Measurements from ENCODE around the gene USP3. TPM values are rescaled to one million over a fixed set of nuclear protein-coding genes. Genes with fewer than 3 reads are reported as not detected.

Gene USP3
- total and polyA plus RNA-seq, 2 of the 13 experiments (the other 11 are each of a cell fraction or from before 2014, with no cell fraction given), result 14.3 to 61.2 TPM

DNA sequence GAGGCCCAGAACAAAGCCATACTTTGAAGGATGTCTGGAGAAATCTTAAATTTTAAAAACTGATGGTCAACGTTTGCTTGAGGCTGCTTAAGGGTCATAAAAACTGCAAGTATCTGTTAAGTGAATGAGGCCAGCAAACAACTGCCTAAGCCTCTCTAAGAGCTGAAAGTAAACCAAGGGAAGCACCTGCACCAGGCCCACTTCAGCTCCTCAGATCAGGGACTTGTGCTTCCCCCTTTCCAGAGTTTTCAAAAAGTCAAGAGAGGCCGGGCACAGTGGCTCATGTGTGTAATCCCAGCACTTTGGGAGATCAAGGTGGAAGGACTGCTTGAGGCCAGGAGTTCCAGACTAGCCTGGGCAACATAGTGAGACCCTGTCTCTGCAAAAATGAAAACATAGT lies 101.9 kb downstream of the USP3 start:
- POLR2A ChIA-PET, result no interaction called here
- no peak for TF ChIP-seq BCL6 (CRISPR knock-in tag; IDR thresholded peaks at IDR 0.05)
- TF ChIP-seq HOXA3 (CRISPR knock-in tag; IDR thresholded peaks at IDR 0.05), result no peak
- TF ChIP-seq DNMT1 (CRISPR knock-in tag; IDR thresholded peaks at IDR 0.05), result no peak
- TF ChIP-seq ZNF674 (CRISPR knock-in tag; IDR thresholded peaks at IDR 0.05; ENCODE audit: low read depth), result no peak
- no peak for TF ChIP-seq ZNF282 (IDR thresholded peaks at IDR 0.05; ENCODE audit: partially characterized antibody)
- no peak for TF ChIP-seq ZKSCAN1 (IDR thresholded peaks at IDR 0.05; ENCODE audit: low read length)
- TF ChIP-seq ZNF143 (CRISPR knock-in tag; IDR thresholded peaks at IDR 0.05), result no peak
- no peak for TF ChIP-seq HHEX (CRISPR knock-in tag; IDR thresholded peaks at IDR 0.05)
- TF ChIP-seq, protein P1, sequence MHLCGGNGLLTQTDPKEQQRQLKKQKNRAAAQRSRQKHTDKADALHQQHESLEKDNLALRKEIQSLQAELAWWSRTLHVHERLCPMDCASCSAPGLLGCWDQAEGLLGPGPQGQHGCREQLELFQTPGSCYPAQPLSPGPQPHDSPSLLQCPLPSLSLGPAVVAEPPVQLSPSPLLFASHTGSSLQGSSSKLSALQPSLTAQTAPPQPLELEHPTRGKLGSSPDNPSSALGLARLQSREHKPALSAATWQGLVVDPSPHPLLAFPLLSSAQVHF (CRISPR knock-in tag; IDR thresholded peaks at IDR 0.05), result no peak
- TF ChIP-seq, protein P2, sequence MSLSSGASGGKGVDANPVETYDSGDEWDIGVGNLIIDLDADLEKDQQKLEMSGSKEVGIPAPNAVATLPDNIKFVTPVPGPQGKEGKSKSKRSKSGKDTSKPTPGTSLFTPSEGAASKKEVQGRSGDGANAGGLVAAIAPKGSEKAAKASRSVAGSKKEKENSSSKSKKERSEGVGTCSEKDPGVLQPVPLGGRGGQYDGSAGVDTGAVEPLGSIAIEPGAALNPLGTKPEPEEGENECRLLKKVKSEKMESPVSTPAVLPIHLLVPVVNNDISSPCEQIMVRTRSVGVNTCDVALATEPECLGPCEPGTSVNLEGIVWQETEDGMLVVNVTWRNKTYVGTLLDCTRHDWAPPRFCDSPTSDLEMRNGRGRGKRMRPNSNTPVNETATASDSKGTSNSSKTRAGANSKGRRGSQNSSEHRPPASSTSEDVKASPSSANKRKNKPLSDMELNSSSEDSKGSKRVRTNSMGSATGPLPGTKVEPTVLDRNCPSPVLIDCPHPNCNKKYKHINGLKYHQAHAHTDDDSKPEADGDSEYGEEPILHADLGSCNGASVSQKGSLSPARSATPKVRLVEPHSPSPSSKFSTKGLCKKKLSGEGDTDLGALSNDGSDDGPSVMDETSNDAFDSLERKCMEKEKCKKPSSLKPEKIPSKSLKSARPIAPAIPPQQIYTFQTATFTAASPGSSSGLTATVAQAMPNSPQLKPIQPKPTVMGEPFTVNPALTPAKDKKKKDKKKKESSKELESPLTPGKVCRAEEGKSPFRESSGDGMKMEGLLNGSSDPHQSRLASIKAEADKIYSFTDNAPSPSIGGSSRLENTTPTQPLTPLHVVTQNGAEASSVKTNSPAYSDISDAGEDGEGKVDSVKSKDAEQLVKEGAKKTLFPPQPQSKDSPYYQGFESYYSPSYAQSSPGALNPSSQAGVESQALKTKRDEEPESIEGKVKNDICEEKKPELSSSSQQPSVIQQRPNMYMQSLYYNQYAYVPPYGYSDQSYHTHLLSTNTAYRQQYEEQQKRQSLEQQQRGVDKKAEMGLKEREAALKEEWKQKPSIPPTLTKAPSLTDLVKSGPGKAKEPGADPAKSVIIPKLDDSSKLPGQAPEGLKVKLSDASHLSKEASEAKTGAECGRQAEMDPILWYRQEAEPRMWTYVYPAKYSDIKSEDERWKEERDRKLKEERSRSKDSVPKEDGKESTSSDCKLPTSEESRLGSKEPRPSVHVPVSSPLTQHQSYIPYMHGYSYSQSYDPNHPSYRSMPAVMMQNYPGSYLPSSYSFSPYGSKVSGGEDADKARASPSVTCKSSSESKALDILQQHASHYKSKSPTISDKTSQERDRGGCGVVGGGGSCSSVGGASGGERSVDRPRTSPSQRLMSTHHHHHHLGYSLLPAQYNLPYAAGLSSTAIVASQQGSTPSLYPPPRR (CRISPR knock-in tag; IDR thresholded peaks at IDR 0.05; ENCODE audit: borderline replicate concordance), result no peak
- Histone ChIP-seq H3K4me1 (ENCODE audit: insufficient read depth, low read length) (peaks cover 21% of the 10 kb centered on the region), H3K27me3 (ENCODE audit: control insufficient read depth in 1 of 2, insufficient read depth in 2 of 2, low read length in 2 of 2) (no peaks in the 10 kb centered on the region), H3K36me3 (replicated peaks in 1 of 2; ENCODE audit: control insufficient read depth in 1 of 2, insufficient read depth in 2 of 2, low read length in 2 of 2) (peaks cover 2 to 17% of the 10 kb centered on the region in 2 experiments; a peak in 4 of 5 replicates), H3K79me2 (ENCODE audit: insufficient read depth, low read length) (no peaks in the 10 kb centered on the region), H3K4me3 (replicated peaks in 1 of 3; ENCODE audit: insufficient read depth in 1 of 3, low read depth in 2 of 3, low read length in 3 of 3) (no peak overlapping the region), H3K27ac (ENCODE audit: extremely low read length, insufficient read depth, low read length) (no peak overlapping the region), H3K4me2 (ENCODE audit: low read depth, low read length) (no peak overlapping the region), H3K9ac (ENCODE audit: insufficient read depth, low read depth, low read length) (no peak overlapping the region), H2AFZ (ENCODE audit: low read length) (no peak overlapping the region), H4K20me1 (ENCODE audit: insufficient read depth, low read length) (no peaks in the 10 kb centered on the region), H3K9me3 (ENCODE audit: low read length) (no peaks in the 10 kb centered on the region)
- DNase-seq (ENCODE audit: low spot score) (no peak), ATAC-seq (no peak), FAIRE-seq (no peak)
- WGBS (ENCODE audit: low lambda C conversion rate), result 56% methylated on average over 2 of the region's 2 CpGs
- intact Hi-C loops (cut with micrococcal nuclease; ENCODE audit: unreplicated experiment) (no loop called here), in situ Hi-C loops (cut with HindIII; ENCODE audit: extremely low pct_ligation_motif_present, low pct_unique_long_range_greater_than_20kb) (no loop called here)
- no TSS peak for BruUV-seq (replicated peaks)
- CTCF ChIA-PET (ENCODE audit: low intra/inter-chr PET ratio, low total read pairs), result no interaction called here

Measured in HepG2 (cell line).